GM21360 (cell line): ENCODE data around the gene ITGB6.
"Not testable (repeated sequence)": the region's sequence is repeated elsewhere in the genome, so short reads cannot be mapped to it uniquely, and the experiment has no call there.

Experiments used
- ATAC-seq: cut with Tn5 transposase; IDR thresholded peaks from one replicate; pipeline ENCODE4 v1.9.1; 2021; ENCODE audit warnings: mild to moderate bottlenecking, moderate library complexity; ENCODE audit not compliant: unreplicated experiment

Gene ITGB6

GRCh38 chr2:160197587-160197986 is 2.5 kb downstream of the ITGB6 start:
- ATAC-seq, result no peak

- no peak for ATAC-seq
Measured at GRCh38 chr2:160194946-160195345, 5.1 kb downstream of the ITGB6 start.

- no peak for ATAC-seq
Measured at GRCh38 chr2:160194351-160194750, 5.7 kb downstream of the ITGB6 start.

- not testable (repeated sequence) for ATAC-seq
Measured at GRCh38 chr2:160181146-160181836, 18.8 kb downstream of the ITGB6 start.

GRCh38 chr2:160180690-160181089 is 19.4 kb downstream of the ITGB6 start:
- ATAC-seq, result not testable (repeated sequence)

GRCh38 chr2:160180172-160180571 is 19.9 kb downstream of the ITGB6 start:
- no peak for ATAC-seq

GRCh38 chr2:160175169-160176134 is 24.6 kb downstream of the ITGB6 start:
- ATAC-seq, result no peak

- ATAC-seq, result no peak
Measured at GRCh38 chr2:160174322-160174721, 25.8 kb downstream of the ITGB6 start.

GRCh38 chr2:160169988-160170387 is 30.1 kb downstream of the ITGB6 start:
- no peak for ATAC-seq

GRCh38 chr2:160169471-160169870 is 30.6 kb downstream of the ITGB6 start:
- no peak for ATAC-seq

GRCh38 chr2:160168878-160169277 is 31.2 kb downstream of the ITGB6 start:
- ATAC-seq, result no peak

GRCh38 chr2:160167089-160167740 is 32.9 kb downstream of the ITGB6 start:
- no peak for ATAC-seq

- no peak for ATAC-seq
Measured at GRCh38 chr2:160165996-160166395, 34.1 kb downstream of the ITGB6 start.

GRCh38 chr2:160165081-160165480 is 35.0 kb downstream of the ITGB6 start:
- ATAC-seq, result no peak

GRCh38 chr2:160157861-160158829 is 41.9 kb downstream of the ITGB6 start:
- no peak for ATAC-seq

- ATAC-seq, result no peak
Measured at GRCh38 chr2:160156665-160157064, 43.4 kb downstream of the ITGB6 start.

- no peak for ATAC-seq
Measured at GRCh38 chr2:160156100-160156499, 44.0 kb downstream of the ITGB6 start.

GRCh38 chr2:160148419-160148818 is 51.7 kb downstream of the ITGB6 start:
- ATAC-seq, result not testable (repeated sequence)

GRCh38 chr2:160145471-160145870 is 54.6 kb downstream of the ITGB6 start:
- ATAC-seq, result no peak

- no peak for ATAC-seq
Measured at GRCh38 chr2:160144280-160144990, 55.6 kb downstream of the ITGB6 start.
